Spleen (tissue), 11 donors: ENCODE results near the gene FADS1. TPM values are rescaled to one million over a fixed set of nuclear protein-coding genes. Genes with fewer than 3 reads are reported as not detected.

Source experiments
- DNase-seq: peaks from one replicate; pipeline ENCODE4 v3.0.0-alpha.2; 2020
- H3K27ac ChIP-seq, 8 donors: fragments of 200-600 bp; sonication (generic) in 7 of 8; 1 replicate in 4 of 8; 2 replicates in 4 of 8; pipeline versions ENCODE4 v1.5.0 to v1.8.0; 2016 to 2021; ENCODE audit warnings: inconsistent platforms in 4 of 8, mild to moderate bottlenecking in 4 of 8, moderate library complexity in 1 of 8
- H3K27me3 ChIP-seq, 7 donors: fragments of 200-600 bp; sonication (generic) in 6 of 7; replicated peaks in 1 of 7; 1 replicate in 4 of 7; 2 replicates in 3 of 7; pipeline versions ENCODE4 v1.5.0 to v1.8.0; 2016 to 2021; ENCODE audit warnings: inconsistent platforms in 3 of 7, mild to moderate bottlenecking in 1 of 7
- H3K36me3 ChIP-seq, 6 donors: fragments of 200-600 bp; sonication (generic) in 5 of 6; 1 replicate in 4 of 6; 2 replicates in 2 of 6; pipeline versions ENCODE4 v1.5.0 to v1.8.0; 2016 to 2021; ENCODE audit warnings: inconsistent platforms in 2 of 6
- H3K4me1 ChIP-seq, 6 donors: fragments of 200-600 bp; sonication (generic) in 5 of 6; 1 replicate in 3 of 6; 2 replicates in 3 of 6; pipeline versions ENCODE4 v1.5.0 to v1.8.0; 2016 to 2021; ENCODE audit warnings: inconsistent platforms in 3 of 6
- H3K4me3 ChIP-seq, 8 donors: fragments of 200-600 bp; sonication (generic) in 7 of 8; 1 replicate in 4 of 8; 2 replicates in 4 of 8; pipeline versions ENCODE4 v1.5.0 to v1.8.0; 2016 to 2021; ENCODE audit warnings: inconsistent platforms in 4 of 8, mild to moderate bottlenecking in 4 of 8, moderate library complexity in 2 of 8
- H3K9me3 ChIP-seq, 8 donors: fragments of 200-600 bp; sonication (generic) in 7 of 8; 1 replicate in 4 of 8; 2 replicates in 4 of 8; pipeline versions ENCODE4 v1.5.0 to v1.8.0; 2016 to 2021; ENCODE audit warnings: inconsistent platforms in 4 of 8
- CTCF ChIP-seq, 11 experiments: fragments of 200-600 bp in 7 of 11; fragments of 450-650 bp in 4 of 11; sonication (generic) in 4 of 11; IDR thresholded peaks in 8 of 11; conservative IDR thresholded peaks in 3 of 11; 1 replicate in 7 of 11; 2 replicates in 4 of 11; pipeline versions ENCODE4 v1.4.0 to v1.8.0; 2016 to 2021; ENCODE audit warnings: antibody characterized with exemption in 11 of 11, inconsistent platforms in 4 of 11, mild to moderate bottlenecking in 1 of 11
- POLR2A ChIP-seq, 3 donors: fragments of 450-650 bp; IDR thresholded peaks; one replicate each; pipeline ENCODE4 v1.5.1; 2017; ENCODE audit warnings: antibody characterized with exemption in 3 of 3, mild to moderate bottlenecking in 1 of 3
- POLR2AphosphoS5 ChIP-seq, 3 donors: sonication (generic); formaldehyde crosslinking; IDR thresholded peaks; one replicate each; pipeline ENCODE4 v1.5.1; 2017; ENCODE audit warnings: antibody characterized with exemption in 3 of 3
- WGBS, 5 donors: extraction: QIAGEN DNeasy Blood & Tissue Kit in 3 of 5; methylation state at CpG; one replicate each; pipeline versions ENCODE4 v1.1.5 to v1.1.7; 2013 to 2018; 5-methylcytosine and 5-hydroxymethylcytosine counted together
- intact Hi-C: fragments of 100-400 bp; cut with DNase I; formaldehyde crosslinking; loops from one replicate; pipeline ENCODE4 v1.15.0; 2023; ENCODE audit warnings: low total_unique reads
- polyA plus RNA-seq, 3 donors: library from polyadenylated mRNA; stranded (reverse); fragments of 200-250 nt; gene quantifications; one replicate each; pipeline ENCODE4 v1.2.1, GENCODE V29; 2013
- total RNA-seq, 7 donors: library from RNA; depleted of rRNA in 3 of 7; stranded (reverse); fragments of >200 nt in 3 of 7; fragmentation: NEBNext Ultra II Directional in 4 of 7; extraction: Animal tissue kit (Norgen Biotek cat#: 25700) in 4 of 7; gene quantifications; one replicate each; pipeline versions ENCODE4 v1.1.0 to v1.2.1, GENCODE V29; 2016 to 2021
- donor health status: healthy with polysubstance abuse.
- donor health status: DM: no; HTN: no; CAD: no; lungs with moderate emphysema.
- donor health status: DM: no; HTN: no; CAD: no.
- donor health status: Bipolar disorder and iron deficiency.
- donor health status: healthy.
- donor health status: DM: no; HTN: no; CAD: no.
- donor health status: DM: yes; HTN: yes; CAD: no.

Gene FADS1
- total and polyA plus RNA-seq, 10 donors, result 2.2 to 25.6 (median 10.4) TPM

- H3K27me3 ChIP-seq, result peaks cover 0 to 58% (median 14%) of the 10 kb centered on the region in 7 donors
- WGBS, 5 donors, result 2 to 6% (median 4%) methylated on average over 25 to 93 of the region's 93 CpGs
- H3K4me1 ChIP-seq, result peaks cover 0 to 31% (median 20%) of the 10 kb centered on the region in 6 donors
- no peaks in the 10 kb centered on the region for H3K36me3 ChIP-seq
- intact Hi-C loops, result no loop called here
- H3K9me3 ChIP-seq, result no peaks in the 10 kb centered on the region
- peak; percentile 84 for DNase-seq
- TF ChIP-seq CTCF (IDR thresholded peaks at IDR 0.05 in 8 of 11, conservative IDR thresholded peaks at IDR 0.05 in 3 of 11), result peak in 6 of 11 experiments; percentile 10 to 64 (median 50)
- no peak for TF ChIP-seq POLR2AphosphoS5 (IDR thresholded peaks at IDR 0.05)
- no peak within 1 kb of the TSS for H3K27ac ChIP-seq
- H3K4me3 ChIP-seq, result peak within 1 kb of the TSS in 7 of 8 donors; percentile 17 to 68 (median 28)
Measured at GRCh38 chr11:61752117-61752924, 64.5 kb downstream of the FADS1 start, which contains the start of gene MYRF. MYRF (plus strand) TSS chr11:61752636; CDS start chr11:61752745, 109 bp downstream.

- Histone ChIP-seq H3K4me1 (peaks cover 0 to 27% (median 17%) of the 10 kb centered on the region in 6 donors), H3K9me3 (no peaks in the 10 kb centered on the region), H3K4me3 (no peak overlapping the region), H3K27ac (no peak overlapping the region), H3K36me3 (no peaks in the 10 kb centered on the region), H3K27me3 (peaks cover 0 to 58% (median 14%) of the 10 kb centered on the region in 7 donors)
- intact Hi-C loops, result no loop called here
- WGBS, 5 donors, result 74 to 86% (median 84%) methylated on average over 14 of the region's 14 CpGs
- TF ChIP-seq POLR2A (IDR thresholded peaks at IDR 0.05) (no peak), POLR2AphosphoS5 (IDR thresholded peaks at IDR 0.05) (no peak), CTCF (IDR thresholded peaks at IDR 0.05 in 8 of 11, conservative IDR thresholded peaks at IDR 0.05 in 3 of 11) (peak in 1 of 11 experiments; percentile 14)
- no peak for DNase-seq
Measured at GRCh38 chr11:61751384-61751783, 65.4 kb downstream of the FADS1 start.

GRCh38 chr11:61750631-61751273, 66.1 kb downstream of the FADS1 start:
- no peaks in the 10 kb centered on the region for H3K36me3 ChIP-seq
- no peak overlapping the region for H3K27ac ChIP-seq
- TF ChIP-seq POLR2AphosphoS5 (IDR thresholded peaks at IDR 0.05) (no peak), CTCF (IDR thresholded peaks at IDR 0.05 in 8 of 11, conservative IDR thresholded peaks at IDR 0.05 in 3 of 11) (no peak), POLR2A (IDR thresholded peaks at IDR 0.05) (no peak)
- no peaks in the 10 kb centered on the region for H3K9me3 ChIP-seq
- no peak overlapping the region for H3K4me3 ChIP-seq
- intact Hi-C loops, result no loop called here
- H3K27me3 ChIP-seq, result peaks cover 0 to 58% (median 14%) of the 10 kb centered on the region in 7 donors
- 89 to 95% (median 92%) methylated on average over 5 of the region's 5 CpGs for WGBS, 5 donors
- no peak for DNase-seq
- peaks cover 0 to 23% (median 16%) of the 10 kb centered on the region in 6 donors for H3K4me1 ChIP-seq

Other genes with a start within 250 kb of the FADS1 start
- 1 to 10 TPM; 1.1 to 5.3 (median 3.3) TPM for gene SYT7, start 235.9 kb downstream of the FADS1 start, total RNA-seq
- gene SYT7, start 235.9 kb downstream of the FADS1 start, polyA plus RNA-seq, result under 1 TPM; 0.14 to 0.48 (median 0.43) TPM
- 1 to 10 TPM; 2.0 to 5.0 (median 3.9) TPM for gene DAGLA, start 136.6 kb downstream of the FADS1 start, total RNA-seq
- gene DAGLA, start 136.6 kb downstream of the FADS1 start, polyA plus RNA-seq, result 1 to 10 TPM in 1 of 3 donors, under 1 TPM in 2; 0.27 to 1.2 (median 0.35) TPM
- gene MYRF, start 64.4 kb downstream of the FADS1 start, total RNA-seq, result 1 to 10 TPM in 1 of 7 donors, under 1 TPM in 6; 0.32 to 1.5 (median 0.79) TPM
- under 1 TPM; 0.15 to 0.50 (median 0.45) TPM for gene MYRF, start 64.4 kb downstream of the FADS1 start, polyA plus RNA-seq
- 10 to 100 TPM; 52.4 to 85.2 (median 62.0) TPM for gene TMEM258, start 24.4 kb downstream of the FADS1 start, total RNA-seq
- 100 to 1,000 TPM; 122 to 185 (median 125) TPM for gene TMEM258, start 24.4 kb downstream of the FADS1 start, polyA plus RNA-seq
- 10 to 100 TPM in 5 of 7 donors, 1 to 10 TPM in 2; 8.9 to 17.2 (median 14.8) TPM for gene FEN1, start 24.1 kb downstream of the FADS1 start, total RNA-seq
- gene FEN1, start 24.1 kb downstream of the FADS1 start, polyA plus RNA-seq, result 10 to 100 TPM in 2 of 3 donors, 1 to 10 TPM in 1; 7.3 to 16.7 (median 15.9) TPM
- 10 to 100 TPM in 5 of 7 donors, 1 to 10 TPM in 2; 2.8 to 20.6 (median 11.1) TPM for gene FADS2, start 11.3 kb upstream of the FADS1 start, total RNA-seq
- 10 to 100 TPM in 2 of 3 donors, 1 to 10 TPM in 1; 5.5 to 16.8 (median 14.6) TPM for gene FADS2, start 11.3 kb upstream of the FADS1 start, polyA plus RNA-seq
- 10 to 100 TPM; 26.3 to 40.8 (median 32.0) TPM for gene FADS3, start 74.5 kb upstream of the FADS1 start, total RNA-seq
- gene FADS3, start 74.5 kb upstream of the FADS1 start, polyA plus RNA-seq, result 10 to 100 TPM; 39.3 to 63.6 (median 52.7) TPM
- gene RAB3IL1, start 100.6 kb upstream of the FADS1 start, total RNA-seq, result 10 to 100 TPM; 34.3 to 57.1 (median 39.5) TPM
- 10 to 100 TPM in 2 of 3 donors, 1 to 10 TPM in 1; 6.5 to 17.6 (median 14.1) TPM for gene RAB3IL1, start 100.6 kb upstream of the FADS1 start, polyA plus RNA-seq
- 10 to 100 TPM in 5 of 7 donors, 1 to 10 TPM in 2; 6.8 to 20.4 (median 12.3) TPM for gene BEST1, start 133.3 kb upstream of the FADS1 start, total RNA-seq
- gene BEST1, start 133.3 kb upstream of the FADS1 start, polyA plus RNA-seq, result 1 to 10 TPM; 2.6 to 4.3 (median 3.0) TPM
- gene FTH1, start 150.6 kb upstream of the FADS1 start, total RNA-seq, result 1,000 to 10,000 TPM; 1,915 to 2,864 (median 2,469) TPM
- gene FTH1, start 150.6 kb upstream of the FADS1 start, polyA plus RNA-seq, result 1,000 to 10,000 TPM; 2,005 to 3,321 (median 2,533) TPM